ENCODE measurements around the gene RND2. TPM values are rescaled to one million over a fixed set of nuclear protein-coding genes. Genes with fewer than 3 reads are reported as not detected.
"Not testable (repeated sequence)": the region's sequence is repeated elsewhere in the genome, so short reads cannot be mapped to it uniquely, and the experiment has no call there.

Gene RND2
- total RNA-seq, 1 donor from 2014 or later, result 0.40 TPM

DNA sequence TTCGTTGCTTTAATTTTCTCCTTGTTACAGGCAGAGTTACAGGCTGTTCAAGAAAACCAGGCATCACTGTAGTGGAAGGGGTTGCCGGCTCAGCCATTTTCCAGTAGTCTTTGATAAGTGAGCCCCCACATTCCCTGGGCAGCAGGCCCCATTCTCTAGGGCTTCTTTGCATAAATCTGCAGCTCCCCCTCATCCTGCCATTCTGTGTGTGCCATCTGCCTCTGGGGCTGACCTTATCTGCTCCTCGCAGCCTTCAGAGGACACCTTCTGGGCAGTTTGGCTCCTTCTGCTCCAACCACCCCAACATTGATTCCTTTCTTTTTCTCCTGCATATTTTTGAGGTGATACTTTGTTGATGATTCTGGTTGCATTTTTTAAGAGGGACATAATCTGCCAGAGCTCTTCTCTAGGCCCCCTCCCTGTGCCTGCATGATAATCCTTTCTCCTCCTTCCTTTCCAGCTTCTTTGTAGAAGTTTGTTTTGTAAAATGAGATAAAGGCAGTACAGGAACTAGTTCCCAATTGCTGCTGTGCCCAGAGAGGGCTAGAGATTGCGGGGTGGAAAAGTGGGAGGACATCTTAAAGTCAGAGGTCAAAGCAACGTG is 17.1 kb downstream of the RND2 start:
- TF ChIP-seq, protein P1, sequence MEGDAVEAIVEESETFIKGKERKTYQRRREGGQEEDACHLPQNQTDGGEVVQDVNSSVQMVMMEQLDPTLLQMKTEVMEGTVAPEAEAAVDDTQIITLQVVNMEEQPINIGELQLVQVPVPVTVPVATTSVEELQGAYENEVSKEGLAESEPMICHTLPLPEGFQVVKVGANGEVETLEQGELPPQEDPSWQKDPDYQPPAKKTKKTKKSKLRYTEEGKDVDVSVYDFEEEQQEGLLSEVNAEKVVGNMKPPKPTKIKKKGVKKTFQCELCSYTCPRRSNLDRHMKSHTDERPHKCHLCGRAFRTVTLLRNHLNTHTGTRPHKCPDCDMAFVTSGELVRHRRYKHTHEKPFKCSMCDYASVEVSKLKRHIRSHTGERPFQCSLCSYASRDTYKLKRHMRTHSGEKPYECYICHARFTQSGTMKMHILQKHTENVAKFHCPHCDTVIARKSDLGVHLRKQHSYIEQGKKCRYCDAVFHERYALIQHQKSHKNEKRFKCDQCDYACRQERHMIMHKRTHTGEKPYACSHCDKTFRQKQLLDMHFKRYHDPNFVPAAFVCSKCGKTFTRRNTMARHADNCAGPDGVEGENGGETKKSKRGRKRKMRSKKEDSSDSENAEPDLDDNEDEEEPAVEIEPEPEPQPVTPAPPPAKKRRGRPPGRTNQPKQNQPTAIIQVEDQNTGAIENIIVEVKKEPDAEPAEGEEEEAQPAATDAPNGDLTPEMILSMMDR (conservative IDR thresholded peaks at IDR 0.05; ENCODE audit: low read depth, low read length), result no peak
- no peak overlapping the region for H3K4me3 ChIP-seq (ENCODE audit: low read depth, low read length)
- DNase-seq (ENCODE audit: low read depth), result no peak

DNA sequence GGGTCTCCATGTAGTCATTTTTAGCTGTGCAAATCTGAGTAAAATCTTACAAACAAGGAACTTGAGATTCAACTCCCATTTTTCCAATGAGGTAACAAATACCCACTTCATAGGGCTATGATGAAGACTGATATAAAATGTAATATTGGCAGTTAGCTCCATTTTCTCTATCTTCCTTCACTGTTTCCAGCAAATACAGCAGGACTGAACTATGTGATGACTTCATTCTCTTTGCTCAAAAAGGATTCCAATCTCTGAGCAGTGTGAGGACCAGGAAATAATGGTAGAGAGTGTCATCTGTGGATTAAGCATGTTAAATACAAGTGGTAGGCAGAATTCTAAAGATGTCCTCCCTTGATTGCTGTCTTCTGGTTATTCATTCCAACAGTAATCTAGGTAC is 18.3 kb downstream of the RND2 start:
- DNase-seq (ENCODE audit: low read depth), result no peak
- TF ChIP-seq, protein P1 (conservative IDR thresholded peaks at IDR 0.05; ENCODE audit: low read depth, low read length), result no peak

DNA sequence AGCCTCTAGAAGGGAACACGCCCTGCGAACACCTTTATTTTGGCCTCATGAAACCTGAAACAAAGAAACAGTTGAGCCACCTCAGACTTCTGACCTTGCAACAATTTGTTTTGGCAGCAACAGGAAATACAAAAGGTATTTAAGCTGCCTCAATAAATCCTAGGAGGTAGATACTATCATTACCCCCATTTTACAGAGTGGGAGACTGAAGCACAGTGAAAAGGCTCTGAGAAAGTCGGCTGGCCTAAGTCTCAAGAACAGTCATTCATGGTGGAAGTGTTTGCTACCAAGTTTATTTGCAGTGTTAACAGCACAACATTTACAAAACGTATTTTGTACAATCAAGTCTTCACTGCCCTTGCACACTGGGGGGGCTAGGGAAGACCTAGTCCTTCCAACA is 19.0 kb downstream of the RND2 start:
- TF ChIP-seq, protein P1 (conservative IDR thresholded peaks at IDR 0.05; ENCODE audit: low read depth, low read length), result no peak

More for the DNA sequence above, 18.3 kb downstream of the RND2 start:
- no peak overlapping the region for H3K4me3 ChIP-seq (ENCODE audit: low read depth, low read length)

DNA sequence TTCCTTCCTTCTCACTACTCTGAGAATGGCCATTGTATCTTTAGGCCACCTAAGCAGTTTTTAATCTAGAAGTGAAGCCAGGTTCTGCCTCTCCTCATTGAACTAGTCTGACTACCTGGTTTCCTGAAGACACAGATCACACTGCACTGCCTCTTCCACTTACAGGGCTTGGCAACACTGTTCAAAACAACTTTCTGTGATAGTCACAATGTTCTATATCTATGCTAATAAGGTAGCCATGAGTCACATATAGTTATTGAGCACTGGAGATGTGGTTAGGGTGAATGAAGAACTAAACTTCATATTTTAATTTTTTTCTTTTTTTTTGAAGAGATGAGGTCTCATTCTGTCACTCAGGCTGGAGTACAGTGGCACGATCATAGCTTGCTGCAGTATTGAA is 26.9 kb downstream of the RND2 start:
- TF ChIP-seq, protein P1 (conservative IDR thresholded peaks at IDR 0.05; ENCODE audit: low read depth, low read length), result no peak
- no peak for DNase-seq (ENCODE audit: low read depth)
- no peak overlapping the region for H3K4me3 ChIP-seq (ENCODE audit: low read depth, low read length)

More for the DNA sequence above, 19.0 kb downstream of the RND2 start:
- no peak for DNase-seq (ENCODE audit: low read depth)
- H3K4me3 ChIP-seq (ENCODE audit: low read depth, low read length), result no peak overlapping the region

DNA sequence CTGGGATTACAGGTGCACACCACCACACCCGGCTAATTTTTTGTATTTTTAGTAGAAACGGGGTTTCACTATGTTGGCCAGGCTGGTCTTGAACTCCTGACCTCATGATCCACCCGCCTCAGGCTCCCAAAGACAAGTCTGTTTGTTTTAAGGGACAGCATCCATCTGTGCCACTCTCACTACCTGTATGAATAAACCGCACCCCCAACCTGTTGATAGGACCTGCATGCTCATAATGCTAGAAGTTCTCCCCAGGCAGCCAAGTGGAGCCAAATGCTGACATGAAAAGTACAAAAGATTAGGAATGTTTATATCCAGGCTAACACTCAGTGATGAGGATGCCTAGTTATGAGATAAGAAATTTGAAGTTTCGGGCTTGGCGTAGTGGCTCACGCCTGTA is 28.0 kb downstream of the RND2 start:
- not testable (repeated sequence) for H3K4me3 ChIP-seq (ENCODE audit: low read depth, low read length); DNase-seq (ENCODE audit: low read depth)

DNA sequence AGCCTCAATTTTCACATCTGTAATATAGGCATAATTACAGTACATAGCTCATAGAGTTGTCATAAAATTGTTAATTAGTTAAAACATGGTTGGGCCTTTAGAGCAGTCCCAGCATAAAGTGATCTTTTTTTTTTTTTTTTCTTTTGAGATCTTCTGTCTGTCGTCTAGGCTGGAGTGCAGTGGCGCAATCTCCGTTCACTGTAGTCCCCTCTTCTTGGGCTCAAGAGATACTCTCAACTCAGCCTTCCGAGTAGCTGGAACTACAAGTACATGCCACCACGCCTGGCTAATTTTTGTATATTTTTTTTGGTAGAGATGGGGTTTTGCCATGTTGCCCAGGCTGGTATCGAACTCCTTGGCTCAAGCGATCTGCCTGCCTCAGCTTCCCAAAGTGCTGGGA is 31.0 kb downstream of the RND2 start:
- TF ChIP-seq, protein P1 (conservative IDR thresholded peaks at IDR 0.05; ENCODE audit: low read depth, low read length), result no peak
- no peak for DNase-seq (ENCODE audit: low read depth)
- H3K4me3 ChIP-seq (ENCODE audit: low read depth, low read length), result no peak overlapping the region

DNA sequence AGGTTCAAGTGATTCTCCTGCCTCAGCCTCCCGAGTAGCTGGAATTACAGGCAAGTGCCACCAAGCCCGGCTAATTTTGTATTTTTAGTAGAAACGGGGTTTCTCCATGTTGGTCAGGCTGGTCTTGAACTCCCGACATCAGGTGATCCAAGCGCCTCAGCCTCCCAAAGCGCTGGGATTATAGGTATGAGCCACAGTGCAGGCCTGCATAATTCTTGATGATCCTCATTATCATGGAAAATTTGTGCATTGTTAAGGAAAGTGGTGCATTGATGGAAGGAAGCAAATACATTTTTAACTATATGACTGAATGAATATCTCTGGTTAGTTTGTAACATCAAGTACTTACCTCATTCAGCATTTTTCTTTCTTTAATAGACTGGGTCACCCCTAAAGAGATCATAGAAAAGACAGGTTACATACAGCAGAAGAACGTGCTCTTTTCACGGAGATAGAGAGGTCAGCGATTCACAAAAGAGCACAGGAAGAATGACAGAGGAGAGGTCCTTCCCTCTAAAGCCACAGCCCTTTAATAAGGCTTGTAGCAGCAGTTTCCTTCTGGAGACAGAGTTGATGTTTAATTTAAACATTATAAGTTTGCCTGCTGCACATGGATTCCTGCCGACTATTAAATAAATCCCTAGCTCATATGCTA is 38.1 kb downstream of the RND2 start:
- TF ChIP-seq, protein P1 (conservative IDR thresholded peaks at IDR 0.05; ENCODE audit: low read depth, low read length), result no peak
- DNase-seq (ENCODE audit: low read depth), result no peak
- H3K4me3 ChIP-seq (ENCODE audit: low read depth, low read length), result no peak overlapping the region

Data from epithelial cell of proximal tubule (primary cell).